HepG2 (cell line): ENCODE measurements around the gene SLC9A1. TPM values are rescaled to one million over a fixed set of nuclear protein-coding genes. Genes with fewer than 3 reads are reported as not detected.
A peak's percentile ranks its signal among the peaks of the same experiment; 100 is the strongest.

ENCODE experiments used
- AKAP8 ChIP-seq: sonication (generic); formaldehyde crosslinking; IDR thresholded peaks from 2 replicates; pipeline ENCODE4 v1.5.1; 2020; ENCODE audit warnings: mild to moderate bottlenecking, missing genetic modification reagents
- CCDC6 ChIP-seq: sonication (generic); formaldehyde crosslinking; IDR thresholded peaks from 2 replicates; pipeline ENCODE4 v1.8.1; 2022; ENCODE audit warnings: mild to moderate bottlenecking, missing genetic modification reagents, moderate library complexity
- CHD2 ChIP-seq: IDR thresholded peaks from 2 replicates; pipeline ENCODE4 v1.6.1; 2011; ENCODE audit warnings: low read depth, low read length, improper control_type of control experiment
- CREBL2 ChIP-seq: sonication (generic); formaldehyde crosslinking; IDR thresholded peaks from 2 replicates; pipeline ENCODE4 v1.8.1; 2023; ENCODE audit warnings: missing genetic modification reagents, mild to moderate bottlenecking, borderline replicate concordance
- HNRNPLL ChIP-seq: fragments of 200-400 bp; formaldehyde crosslinking; IDR thresholded peaks from 2 replicates; pipeline ENCODE4 v1.6.1; 2017; ENCODE audit warnings: mild to moderate bottlenecking, low read depth, low read length; ENCODE audit not compliant: poor library complexity, severe bottlenecking
- HOXD1 ChIP-seq: sonication (generic); formaldehyde crosslinking; IDR thresholded peaks from 2 replicates; pipeline ENCODE4 v1.5.0; 2020; ENCODE audit warnings: missing genetic modification reagents
- IRX3 ChIP-seq: sonication (generic); formaldehyde crosslinking; IDR thresholded peaks from 2 replicates; pipeline ENCODE4 v1.8.1; 2023; ENCODE audit warnings: mild to moderate bottlenecking, low read depth, missing genetic modification reagents, borderline replicate concordance
- LBX2 ChIP-seq: sonication (generic); formaldehyde crosslinking; IDR thresholded peaks from 2 replicates; pipeline ENCODE4 v1.5.0; 2020; ENCODE audit warnings: missing genetic modification reagents, mild to moderate bottlenecking, borderline replicate concordance
- MBNL3 ChIP-seq: fragments of 250-450 bp; sonication (Bioruptor Pico); conservative IDR thresholded peaks from 2 replicates; pipeline ENCODE4 v1.8.0; 2022; ENCODE audit warnings: mild to moderate bottlenecking, inconsistent platforms
- MTA3 ChIP-seq: sonication (generic); formaldehyde crosslinking; IDR thresholded peaks from 2 replicates; pipeline ENCODE4 v1.4.0; 2020; ENCODE audit warnings: missing genetic modification reagents
- NFKB2 ChIP-seq: sonication (generic); formaldehyde crosslinking; IDR thresholded peaks from 2 replicates; pipeline ENCODE4 v1.4.0; 2020; ENCODE audit warnings: missing genetic modification reagents, borderline replicate concordance
- PTBP1 ChIP-seq: fragments of 200-400 bp; formaldehyde crosslinking; IDR thresholded peaks from 2 replicates; pipeline ENCODE4 v1.6.1; 2018; ENCODE audit warnings: low read length, low read depth; ENCODE audit not compliant: poor library complexity, severe bottlenecking
- RAD21 ChIP-seq: fragments of 450-650 bp; formaldehyde crosslinking; IDR thresholded peaks from 2 replicates; pipeline ENCODE4 v1.5.0; 2020; ENCODE audit warnings: mild to moderate bottlenecking
- REXO4 ChIP-seq: sonication (generic); formaldehyde crosslinking; IDR thresholded peaks from 2 replicates; pipeline ENCODE4 v1.8.0; 2022; ENCODE audit warnings: missing genetic modification reagents, mild to moderate bottlenecking, borderline replicate concordance
- RFX5 ChIP-seq: IDR thresholded peaks from 2 replicates; pipeline ENCODE4 v1.6.1; 2011; ENCODE audit warnings: low read depth, low read length, improper control_type of control experiment
- SAP130 ChIP-seq: IDR thresholded peaks from 2 replicates; pipeline ENCODE4 v1.6.1; 2016; ENCODE audit warnings: low read depth
- SRF ChIP-seq: IDR thresholded peaks from 2 replicates; pipeline ENCODE4 v1.6.1; 2011; ENCODE audit warnings: mild to moderate bottlenecking, low read depth, low read length, moderate library complexity
- ZBTB7A ChIP-seq: sonication (generic); formaldehyde crosslinking; IDR thresholded peaks from 2 replicates; pipeline ENCODE4 v1.8.0; 2022; ENCODE audit warnings: mild to moderate bottlenecking, missing genetic modification reagents
- ZFP36 ChIP-seq: fragments of 150-350 bp; IDR thresholded peaks from 2 replicates; pipeline ENCODE4 v1.6.1; 2018; ENCODE audit warnings: borderline replicate concordance, low read length, low read depth; ENCODE audit not compliant: partially characterized antibody
- ZNF205 ChIP-seq: IDR thresholded peaks from 2 replicates; pipeline ENCODE4 v1.6.1; 2018; ENCODE audit warnings: missing biosample characterization, missing genetic modification reagents
- ZNF577 ChIP-seq: sonication (generic); formaldehyde crosslinking; IDR thresholded peaks from 2 replicates; pipeline ENCODE4 v1.4.0; 2020; ENCODE audit warnings: mild to moderate bottlenecking, low read depth, missing genetic modification reagents, borderline replicate concordance
- ZNF580 ChIP-seq: IDR thresholded peaks from 2 replicates; pipeline ENCODE4 v1.6.1; 2016; ENCODE audit warnings: low read depth, borderline replicate concordance
- ZNF781 ChIP-seq: sonication (generic); formaldehyde crosslinking; IDR thresholded peaks from 2 replicates; pipeline ENCODE4 v1.5.1; 2020; ENCODE audit warnings: borderline replicate concordance, mild to moderate bottlenecking, missing genetic modification reagents; ENCODE audit errors: not compliant biosample characterization
- ZSCAN25 ChIP-seq: sonication (generic); formaldehyde crosslinking; IDR thresholded peaks from 2 replicates; pipeline ENCODE4 v1.8.0; 2022; ENCODE audit warnings: mild to moderate bottlenecking, missing genetic modification reagents
- polyA plus RNA-seq, 8 experiments: library from polyadenylated mRNA; depleted of rRNA in 3 of 8; stranded (reverse) in 7 of 8; unstranded in 1 of 8; fragments of >200 nt; fragmentation: Illumina TruSeq in 4 of 8; extraction: Trizol in 4 of 8; gene quantifications; 2 replicates each; pipeline versions ENCODE4 v1.2.1 to v1.2.3, GENCODE V29; 2011 to 2016; ENCODE audit warnings: low read depth in 4 of 8, missing spikeins in 1 of 8, mixed read lengths in 1 of 8; ENCODE audit not compliant: insufficient read depth in 1 of 8
- total RNA-seq, 5 experiments: library from RNA; depleted of rRNA; stranded (reverse); fragments of >200 nt; fragmentation: Illumina TruSeq; extraction: Trizol; gene quantifications; 2 replicates each; pipeline ENCODE4 v1.2.3, GENCODE V29; 2016; ENCODE audit warnings: low read depth in 1 of 5
- TF ChIP-seq, protein P1 (sequence below): sonication (generic); formaldehyde crosslinking; IDR thresholded peaks from 2 replicates; pipeline ENCODE4 v1.8.1; 2023; ENCODE audit warnings: mild to moderate bottlenecking, missing genetic modification reagents

Gene SLC9A1
- total and polyA plus RNA-seq, 2 of the 13 experiments (the other 11 are each of a cell fraction or from before 2014, with no cell fraction given), result 1.4 to 2.9 TPM

- TF ChIP-seq ZNF580, result 0 out of 2 replicates have a peak, but pooled peaks have one; percentile 34
- TF ChIP-seq CHD2, result no peak
- TF ChIP-seq ZNF205 (CRISPR knock-in tag), result peak; percentile 48; the same call in 1 of the 2 replicates
- TF ChIP-seq SAP130 (CRISPR knock-in tag), result 0 out of 2 replicates have a peak, but pooled peaks have one; percentile 26
- TF ChIP-seq IRX3 (CRISPR knock-in tag), result no peak
- TF ChIP-seq REXO4 (CRISPR knock-in tag), result no peak
- peak; percentile 51 for TF ChIP-seq ZFP36
- peak; percentile 29; the same call in 1 of the 2 replicates for TF ChIP-seq NFKB2 (CRISPR knock-in tag)
- TF ChIP-seq SRF, result no peak
- TF ChIP-seq MTA3 (CRISPR knock-in tag), result no peak
- TF ChIP-seq RFX5, result no peak
- no peak for TF ChIP-seq HNRNPLL
- no peak for TF ChIP-seq HOXD1 (CRISPR knock-in tag)
- TF ChIP-seq ZNF577 (CRISPR knock-in tag), result no peak
- no peak for TF ChIP-seq PTBP1
- no peak for TF ChIP-seq MBNL3 (CRISPR knock-in tag)
- no peak for TF ChIP-seq CREBL2 (CRISPR knock-in tag)
- no peak for TF ChIP-seq ZNF781 (CRISPR knock-in tag)
- TF ChIP-seq RAD21 (CRISPR knock-in tag), result peak; percentile 87
- no peak for TF ChIP-seq ZBTB7A (CRISPR knock-in tag)
- no peak for TF ChIP-seq LBX2 (CRISPR knock-in tag)
- no peak for TF ChIP-seq AKAP8 (CRISPR knock-in tag)
- TF ChIP-seq CCDC6 (CRISPR knock-in tag), result 0 out of 2 replicates have a peak, but pooled peaks have one; percentile 38
- TF ChIP-seq, protein P1, sequence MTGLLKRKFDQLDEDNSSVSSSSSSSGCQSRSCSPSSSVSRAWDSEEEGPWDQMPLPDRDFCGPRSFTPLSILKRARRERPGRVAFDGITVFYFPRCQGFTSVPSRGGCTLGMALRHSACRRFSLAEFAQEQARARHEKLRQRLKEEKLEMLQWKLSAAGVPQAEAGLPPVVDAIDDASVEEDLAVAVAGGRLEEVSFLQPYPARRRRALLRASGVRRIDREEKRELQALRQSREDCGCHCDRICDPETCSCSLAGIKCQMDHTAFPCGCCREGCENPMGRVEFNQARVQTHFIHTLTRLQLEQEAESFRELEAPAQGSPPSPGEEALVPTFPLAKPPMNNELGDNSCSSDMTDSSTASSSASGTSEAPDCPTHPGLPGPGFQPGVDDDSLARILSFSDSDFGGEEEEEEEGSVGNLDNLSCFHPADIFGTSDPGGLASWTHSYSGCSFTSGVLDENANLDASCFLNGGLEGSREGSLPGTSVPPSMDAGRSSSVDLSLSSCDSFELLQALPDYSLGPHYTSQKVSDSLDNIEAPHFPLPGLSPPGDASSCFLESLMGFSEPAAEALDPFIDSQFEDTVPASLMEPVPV, result no peak
- TF ChIP-seq ZSCAN25 (CRISPR knock-in tag), result no peak
These were observed 57.4 kb downstream of the SLC9A1 start (continued) for GRCh38 chr1:27097484-27097917.
